SK-N-SH (cell line): Measurements from ENCODE around the gene DNASE1L3. TPM values are rescaled to one million over a fixed set of nuclear protein-coding genes. Genes with fewer than 3 reads are reported as not detected.
"Not testable (repeated sequence)": the region's sequence is repeated elsewhere in the genome, so short reads cannot be mapped to it uniquely, and the experiment has no call there.

Source experiments
- CTCF ChIA-PET: fragments of 300-600, 350-600 bp; formaldehyde crosslinking; extraction: SDS; loops from one replicate; lab custom pipeline; 2021; lab: Yijun Ruan, JAX
- POLR2A ChIA-PET: fragments of 350-600 bp; sonication (Branson Sonifier 250); formaldehyde crosslinking; extraction: SDS; loops from one replicate; lab custom pipeline; 2020; ENCODE audit warnings: antibody characterized with exemption, inconsistent platforms; lab: Yijun Ruan, JAX
- DNase-seq: peaks from one replicate; pipeline ENCODE4 v3.0.0; 2012
- H2AFZ ChIP-seq: fragments of 200-600 bp; sonication (generic); 2 replicates; pipeline ENCODE4 v1.8.1; 2016; ENCODE audit warnings: antibody characterized with exemption, mild to moderate bottlenecking, low read depth
- H3F3A ChIP-seq: fragments of 200-600 bp; sonication (generic); replicated peaks from 2 replicates; pipeline ENCODE3; 2016; ENCODE audit warnings: antibody characterized with exemption, mild to moderate bottlenecking; ENCODE audit not compliant: insufficient read depth
- H3K27ac ChIP-seq, 2 experiments: fragments of 200-500 bp in 1 of 2; fragments of 200-600 bp in 1 of 2; sonication (Bioruptor generic) in 1 of 2; sonication (generic), shearing (Covaris generic) in 1 of 2; 2 replicates each; pipeline versions ENCODE4 v1.5.1 to v1.6.1; 2014 to 2016; ENCODE audit warnings: low read depth in 2 of 2, inconsistent platforms in 1 of 2, low read length in 1 of 2, mild to moderate bottlenecking in 1 of 2, mixed read lengths in 1 of 2
- H3K27me3 ChIP-seq: fragments of 200-600 bp; sonication (generic), shearing (Covaris generic); 2 replicates; pipeline ENCODE4 v1.6.1; 2016; ENCODE audit warnings: mixed run types; ENCODE audit not compliant: insufficient read depth
- H3K36me3 ChIP-seq, 2 experiments: fragments of 200-500 bp in 1 of 2; fragments of 200-600 bp in 1 of 2; sonication (Bioruptor generic) in 1 of 2; sonication (generic) in 1 of 2; replicated peaks in 1 of 2; 2 replicates each; pipeline versions ENCODE3 to v1.5.1; 2014 to 2016; ENCODE audit warnings: low read length in 1 of 2, mild to moderate bottlenecking in 1 of 2; ENCODE audit not compliant: insufficient read depth in 2 of 2, control insufficient read depth in 1 of 2
- H3K4me1 ChIP-seq, 2 experiments: fragments of 200-500 bp in 1 of 2; fragments of 200-600 bp in 1 of 2; sonication (Bioruptor generic) in 1 of 2; sonication (generic), shearing (Covaris generic) in 1 of 2; 2 replicates each; pipeline versions ENCODE4 v1.5.1 to v1.6.1; 2014 to 2016; ENCODE audit warnings: low read depth in 1 of 2, low read length in 1 of 2, mixed run types in 1 of 2; ENCODE audit not compliant: insufficient read depth in 2 of 2, control insufficient read depth in 1 of 2
- H3K4me2 ChIP-seq: fragments of 200-600 bp; sonication (generic), shearing (Covaris generic); 2 replicates; pipeline ENCODE4 v1.6.1; 2017; ENCODE audit warnings: mixed run types
- H3K4me3 ChIP-seq, 2 experiments: fragments of 200-500 bp in 1 of 2; fragments of 200-600 bp in 1 of 2; sonication (Bioruptor generic) in 1 of 2; sonication (generic), shearing (Covaris generic) in 1 of 2; 2 replicates each; pipeline versions ENCODE4 v1.5.1 to v1.8.1; 2014 to 2016; ENCODE audit warnings: low read depth in 2 of 2, inconsistent platforms in 1 of 2, low read length in 1 of 2, mild to moderate bottlenecking in 1 of 2, mixed read lengths in 1 of 2, moderate library complexity in 1 of 2
- H3K79me2 ChIP-seq: fragments of 200-600 bp; sonication (generic); 2 replicates; pipeline ENCODE4 v1.8.1; 2017; ENCODE audit warnings: mild to moderate bottlenecking; ENCODE audit not compliant: insufficient read depth
- H3K9ac ChIP-seq: fragments of 200-600 bp; sonication (generic); 2 replicates; pipeline ENCODE4 v1.6.1; 2017; ENCODE audit warnings: mixed run types
- H3K9me2 ChIP-seq: fragments of 200-600 bp; sonication (generic); 2 replicates; pipeline ENCODE4 v1.6.1; 2017; ENCODE audit warnings: mixed run types
- H3K9me3 ChIP-seq: fragments of 200-600 bp; sonication (generic); 2 replicates; pipeline ENCODE4 v1.6.1; 2017; ENCODE audit warnings: mixed run types, mild to moderate bottlenecking, moderate library complexity
- H4K20me1 ChIP-seq: fragments of 200-600 bp; sonication (generic); 2 replicates; pipeline ENCODE4 v1.6.1; 2017; ENCODE audit warnings: mild to moderate bottlenecking, mixed run types; ENCODE audit not compliant: insufficient read depth
- CHD2 ChIP-seq: fragments of 150-350 bp; IDR thresholded peaks from 2 replicates; pipeline ENCODE4 v1.6.1; 2018; ENCODE audit warnings: low read length; ENCODE audit not compliant: partially characterized antibody
- CTCF ChIP-seq: fragments of 200-600 bp; sonication (generic); IDR thresholded peaks from 2 replicates; pipeline ENCODE4 v1.6.1; 2017; ENCODE audit warnings: antibody characterized with exemption, mild to moderate bottlenecking, moderate library complexity
- ELF1 ChIP-seq: IDR thresholded peaks from 2 replicates; pipeline ENCODE4 v1.4.0; 2012
- EZH2phosphoT487 ChIP-seq: fragments of 200-600 bp; sonication (generic); IDR thresholded peaks from 2 replicates; pipeline ENCODE4 v1.6.1; 2017; ENCODE audit warnings: low read depth, mixed run types, mild to moderate bottlenecking, antibody characterized with exemption, moderate library complexity, borderline replicate concordance
- FOSL2 ChIP-seq: IDR thresholded peaks from 2 replicates; pipeline ENCODE4 v1.4.0; 2012; ENCODE audit warnings: low read depth, mild to moderate bottlenecking, moderate library complexity, borderline replicate concordance
- FOXJ3 ChIP-seq: sonication (generic); formaldehyde crosslinking; IDR thresholded peaks from 2 replicates; pipeline ENCODE4 v1.5.1; 2020; ENCODE audit warnings: mild to moderate bottlenecking, missing genetic modification reagents
- IRF3 ChIP-seq: fragments of 150-350 bp; IDR thresholded peaks from 2 replicates; pipeline ENCODE4 v1.6.1; 2016; ENCODE audit warnings: mild to moderate bottlenecking, low read depth, low read length
- RCOR1 ChIP-seq: fragments of 150-350 bp; IDR thresholded peaks from 2 replicates; pipeline ENCODE4 v1.6.1; 2017; ENCODE audit warnings: antibody characterized with exemption, low read length
- REST ChIP-seq: IDR thresholded peaks from 2 replicates; pipeline ENCODE4 v1.6.1; 2012; ENCODE audit warnings: mild to moderate bottlenecking, low read depth, low read length, moderate library complexity
- RXRA ChIP-seq: IDR thresholded peaks from 2 replicates; pipeline ENCODE4 v1.4.0; 2012; ENCODE audit warnings: low read depth, mild to moderate bottlenecking, borderline replicate concordance
- TAF1 ChIP-seq: IDR thresholded peaks from 2 replicates; pipeline ENCODE4 v1.6.1; 2012; ENCODE audit warnings: low read depth, mild to moderate bottlenecking, low read length, moderate library complexity, borderline replicate concordance
- TEAD4 ChIP-seq: IDR thresholded peaks from 2 replicates; pipeline ENCODE4 v1.4.0; 2012; ENCODE audit warnings: mild to moderate bottlenecking, borderline replicate concordance; ENCODE audit not compliant: insufficient read depth
- YY1 ChIP-seq: IDR thresholded peaks from 2 replicates; pipeline ENCODE4 v1.4.0; 2012; ENCODE audit warnings: low read depth, mild to moderate bottlenecking
- WGBS: methylation state at CpG from one replicate; pipeline ENCODE4 v1.1.6; 2017; ENCODE audit warnings: low lambda C conversion rate; 5-methylcytosine and 5-hydroxymethylcytosine counted together
- polyA plus RNA-seq, 3 experiments: library from polyadenylated mRNA; depleted of rRNA; stranded (reverse); fragments of >200 nt; gene quantifications; 2 replicates each; pipeline ENCODE4 v1.2.3, GENCODE V29; 2012
- TF ChIP-seq, protein P1 (sequence below): IDR thresholded peaks from 2 replicates; pipeline ENCODE4 v1.4.0; 2012; ENCODE audit warnings: low read depth, borderline replicate concordance

DNASE1L3 gene
- polyA plus RNA-seq, 1 of the 3 experiments (the other 2 are of a cell fraction): not detected

DNA sequence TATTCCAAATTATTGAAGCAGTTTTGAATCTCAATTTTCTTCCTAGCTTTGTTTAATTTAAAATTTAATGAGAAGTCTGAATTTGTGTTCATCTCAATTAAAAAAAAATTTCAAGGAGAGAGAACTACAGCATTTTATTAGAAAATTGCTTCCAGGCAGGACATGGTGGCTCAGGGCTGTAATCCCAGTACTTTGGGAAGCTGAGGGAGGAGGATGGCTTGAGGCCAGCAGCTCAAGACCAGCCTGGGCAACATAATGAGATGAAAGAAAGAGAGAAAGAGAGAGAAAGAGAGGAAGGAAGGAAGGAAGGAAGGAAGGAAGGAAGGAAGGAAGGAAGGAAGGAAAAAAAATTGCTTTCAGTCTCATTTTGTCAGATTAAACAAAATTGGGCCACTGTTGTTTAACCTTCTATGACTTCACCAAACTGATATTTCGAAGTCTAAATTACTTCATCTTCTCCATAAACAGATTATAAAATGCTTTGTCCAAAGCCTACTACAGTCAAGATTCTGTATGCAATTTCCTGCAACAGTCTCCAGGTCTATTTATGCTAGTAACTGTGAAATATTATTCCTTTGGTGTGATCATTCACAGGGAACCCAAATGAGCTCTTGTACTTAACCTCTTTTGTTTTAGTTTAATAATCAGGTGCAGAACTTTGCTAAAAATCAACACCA is 20.2 kb upstream of the DNASE1L3 start:
- H3K9me3 ChIP-seq: no peaks in the 10 kb centered on the region
- no peaks in the 10 kb centered on the region for H3K9me2 ChIP-seq
- 7% methylated on average over 1 of the region's 1 CpG for WGBS
- no peaks in the 10 kb centered on the region for H3K36me3 ChIP-seq
- CTCF ChIA-PET: interaction anchor here (1.1 to 5.4 kb wide), 6 partner anchors 11 to 69 kb away, joined by 3 to 29 read pairs (median 6); no protein-coding TSS in a partner anchor
- H4K20me1 ChIP-seq: no peaks in the 10 kb centered on the region
- H3K79me2 ChIP-seq: no peaks in the 10 kb centered on the region
- H3K4me1 ChIP-seq: no peaks in the 10 kb centered on the region
- no peak for DNase-seq
- H3K9ac ChIP-seq: no peak overlapping the region
- no peak overlapping the region for H3K4me2 ChIP-seq
- H3F3A ChIP-seq: no peaks in the 10 kb centered on the region
- H3K27me3 ChIP-seq: no peaks in the 10 kb centered on the region; the same call in 1 of the 2 replicates
- H3K27ac ChIP-seq: no peak overlapping the region
- H3K4me3 ChIP-seq: no peak overlapping the region
- TF ChIP-seq RCOR1 (no peak), YY1 (no peak), TEAD4 (no peak), RXRA (no peak), ELF1 (no peak), IRF3 (no peak), REST (no peak), CTCF (no peak), TAF1 (no peak), FOXJ3 (no peak), FOSL2 (no peak), EZH2phosphoT487 (no peak), CHD2 (no peak)
- TF ChIP-seq, protein P1, sequence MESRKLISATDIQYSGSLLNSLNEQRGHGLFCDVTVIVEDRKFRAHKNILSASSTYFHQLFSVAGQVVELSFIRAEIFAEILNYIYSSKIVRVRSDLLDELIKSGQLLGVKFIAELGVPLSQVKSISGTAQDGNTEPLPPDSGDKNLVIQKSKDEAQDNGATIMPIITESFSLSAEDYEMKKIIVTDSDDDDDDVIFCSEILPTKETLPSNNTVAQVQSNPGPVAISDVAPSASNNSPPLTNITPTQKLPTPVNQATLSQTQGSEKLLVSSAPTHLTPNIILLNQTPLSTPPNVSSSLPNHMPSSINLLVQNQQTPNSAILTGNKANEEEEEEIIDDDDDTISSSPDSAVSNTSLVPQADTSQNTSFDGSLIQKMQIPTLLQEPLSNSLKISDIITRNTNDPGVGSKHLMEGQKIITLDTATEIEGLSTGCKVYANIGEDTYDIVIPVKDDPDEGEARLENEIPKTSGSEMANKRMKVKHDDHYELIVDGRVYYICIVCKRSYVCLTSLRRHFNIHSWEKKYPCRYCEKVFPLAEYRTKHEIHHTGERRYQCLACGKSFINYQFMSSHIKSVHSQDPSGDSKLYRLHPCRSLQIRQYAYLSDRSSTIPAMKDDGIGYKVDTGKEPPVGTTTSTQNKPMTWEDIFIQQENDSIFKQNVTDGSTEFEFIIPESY: no peak
- POLR2A ChIA-PET: no interaction called here
- no peak overlapping the region for H2AFZ ChIP-seq

GRCh38 chr3:58227933-58228332 is 17.2 kb upstream of the DNASE1L3 start:
- H3F3A ChIP-seq, H3K36me3 ChIP-seq, H3K79me2 ChIP-seq, POLR2A ChIA-PET, H3K27ac ChIP-seq, H3K4me1 ChIP-seq, H3K4me3 ChIP-seq, H3K4me2 ChIP-seq, DNase-seq, H2AFZ ChIP-seq, H4K20me1 ChIP-seq, H3K9me3 ChIP-seq, H3K9me2 ChIP-seq, H3K27me3 ChIP-seq, H3K9ac ChIP-seq: not testable (repeated sequence)
- WGBS: 63% methylated on average over 3 of the region's 3 CpGs
- CTCF ChIA-PET: interaction anchor here (0.6 to 3.5 kb wide), 6 partner anchors 9 to 220 kb away, joined by 3 to 17 read pairs (median 6); partner anchors contain the start of gene FLNB
